22Rv1 (cell line): ENCODE data around the gene VGLL1.

Source experiments
- ZFX ChIP-seq: fragments of 450-650 bp; IDR thresholded peaks from 2 replicates; pipeline ENCODE4 v1.6.1; 2017; ENCODE audit warnings: antibody characterized with exemption, borderline replicate concordance
- TF ChIP-seq, protein P1 (sequence below): fragments of 450-650 bp; IDR thresholded peaks from 2 replicates; pipeline ENCODE4 v1.5.1; 2017; ENCODE audit warnings: mild to moderate bottlenecking

DNA sequence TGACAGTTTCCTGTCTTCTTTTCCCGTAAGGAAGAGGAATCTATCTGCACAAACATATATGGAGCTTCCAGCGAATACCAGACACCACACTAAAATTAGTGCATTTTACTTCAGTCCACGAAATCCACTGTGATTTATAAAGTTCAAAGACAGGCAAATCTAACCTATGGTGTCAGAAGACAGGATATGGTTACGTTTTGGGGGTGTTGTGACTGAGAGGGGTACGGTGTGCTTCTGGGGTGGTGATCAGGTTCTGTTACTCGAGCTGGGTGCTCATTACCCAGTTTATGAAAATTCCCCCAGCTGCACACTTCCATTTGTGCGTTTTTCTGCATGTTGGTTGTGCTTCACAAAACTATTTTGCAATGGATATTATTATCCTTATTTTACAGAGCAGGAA, 10.3 kb downstream of the VGLL1 start:
- TF ChIP-seq, protein P1, sequence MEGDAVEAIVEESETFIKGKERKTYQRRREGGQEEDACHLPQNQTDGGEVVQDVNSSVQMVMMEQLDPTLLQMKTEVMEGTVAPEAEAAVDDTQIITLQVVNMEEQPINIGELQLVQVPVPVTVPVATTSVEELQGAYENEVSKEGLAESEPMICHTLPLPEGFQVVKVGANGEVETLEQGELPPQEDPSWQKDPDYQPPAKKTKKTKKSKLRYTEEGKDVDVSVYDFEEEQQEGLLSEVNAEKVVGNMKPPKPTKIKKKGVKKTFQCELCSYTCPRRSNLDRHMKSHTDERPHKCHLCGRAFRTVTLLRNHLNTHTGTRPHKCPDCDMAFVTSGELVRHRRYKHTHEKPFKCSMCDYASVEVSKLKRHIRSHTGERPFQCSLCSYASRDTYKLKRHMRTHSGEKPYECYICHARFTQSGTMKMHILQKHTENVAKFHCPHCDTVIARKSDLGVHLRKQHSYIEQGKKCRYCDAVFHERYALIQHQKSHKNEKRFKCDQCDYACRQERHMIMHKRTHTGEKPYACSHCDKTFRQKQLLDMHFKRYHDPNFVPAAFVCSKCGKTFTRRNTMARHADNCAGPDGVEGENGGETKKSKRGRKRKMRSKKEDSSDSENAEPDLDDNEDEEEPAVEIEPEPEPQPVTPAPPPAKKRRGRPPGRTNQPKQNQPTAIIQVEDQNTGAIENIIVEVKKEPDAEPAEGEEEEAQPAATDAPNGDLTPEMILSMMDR: no peak
- TF ChIP-seq ZFX: no peak
